Parathyroid adenoma (tissue), 2 donors: Measurements from ENCODE around the gene ARID4B.

Experiments
- H2AFZ ChIP-seq: fragments of 300-600 bp; sonication (generic); one replicate; pipeline ENCODE4 v1.7.0; 2017; ENCODE audit warnings: antibody characterized with exemption, mild to moderate bottlenecking
- H3K27ac ChIP-seq: fragments of 300-600 bp; sonication (generic); one replicate; pipeline ENCODE4 v1.7.0; 2017
- H3K27me3 ChIP-seq: fragments of 300-600 bp; sonication (generic); one replicate; pipeline ENCODE4 v1.7.0; 2017; ENCODE audit warnings: low read length; ENCODE audit not compliant: control insufficient read depth, insufficient read depth
- H3K36me3 ChIP-seq: fragments of 300-600 bp; sonication (generic); one replicate; pipeline ENCODE4 v1.7.0; 2017; ENCODE audit warnings: low read length; ENCODE audit not compliant: control insufficient read depth, insufficient read depth
- H3K4me1 ChIP-seq: fragments of 300-600 bp; sonication (generic); one replicate; pipeline ENCODE4 v1.7.0; 2017; ENCODE audit warnings: control low read depth
- H3K4me2 ChIP-seq: fragments of 300-600 bp; sonication (generic); one replicate; pipeline ENCODE4 v1.7.0; 2017; ENCODE audit warnings: low read length
- H3K4me3 ChIP-seq: fragments of 300-600 bp; sonication (generic); one replicate; pipeline ENCODE4 v1.7.0; 2017; ENCODE audit warnings: low read depth, low read length
- H3K79me2 ChIP-seq: fragments of 300-600 bp; sonication (generic); one replicate; pipeline ENCODE4 v1.7.0; 2017; ENCODE audit warnings: control low read depth
- H3K9ac ChIP-seq: fragments of 300-600 bp; sonication (generic); one replicate; pipeline ENCODE4 v1.7.0; 2017; ENCODE audit warnings: mild to moderate bottlenecking
- H3K9me3 ChIP-seq: fragments of 300-600 bp; sonication (generic); one replicate; pipeline ENCODE4 v1.7.0; 2017; ENCODE audit warnings: low read length; ENCODE audit not compliant: control insufficient read depth
- CTCF ChIP-seq: fragments of 300-600 bp; sonication (generic); IDR thresholded peaks from one replicate; pipeline ENCODE4 v1.7.0; 2017; ENCODE audit warnings: antibody characterized with exemption, mild to moderate bottlenecking
- donor health status: primary hyperparathyroidism.

ARID4B gene

GRCh38 chr1:235351898-235352297 lies 23.9 kb upstream of the ARID4B start:
- Histone ChIP-seq H3K27ac (no peak overlapping the region), H3K36me3 (no peaks in the 10 kb centered on the region), H3K4me1 (no peaks in the 10 kb centered on the region), H3K9me3 (no peaks in the 10 kb centered on the region), H3K79me2 (no peaks in the 10 kb centered on the region), H3K9ac (no peak overlapping the region), H2AFZ (no peak overlapping the region), H3K4me3 (no peak overlapping the region), H3K4me2 (no peak overlapping the region), H3K27me3 (no peaks in the 10 kb centered on the region)
- no peak for TF ChIP-seq CTCF

- TF ChIP-seq CTCF, result no peak
- H3K36me3 ChIP-seq, result no peaks in the 10 kb centered on the region
- no peak overlapping the region for H3K27ac ChIP-seq
Measured at GRCh38 chr1:235351441-235351840, 23.5 kb upstream of the ARID4B start.

DNA sequence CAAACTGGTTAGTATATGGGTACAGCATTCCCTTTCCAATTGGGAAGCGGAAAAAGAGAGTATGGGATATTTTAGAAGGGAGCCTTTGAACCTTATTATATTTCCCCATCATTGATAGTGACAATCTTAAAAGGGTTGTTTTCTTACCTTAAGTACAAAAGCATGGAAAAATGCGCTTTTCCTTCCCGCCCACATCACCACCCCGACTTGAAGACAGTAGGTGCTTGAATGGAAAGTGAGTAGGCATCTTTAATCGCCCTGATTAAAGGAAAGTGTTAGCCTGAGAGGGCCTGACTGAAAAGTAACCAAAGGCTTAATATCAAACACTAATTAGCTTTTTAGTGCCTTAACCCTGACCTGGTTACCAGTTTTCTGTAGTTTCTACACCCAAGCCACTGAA lies 15.7 kb upstream of the ARID4B start:
- H3K79me2 ChIP-seq, result no peaks in the 10 kb centered on the region
- no peaks in the 10 kb centered on the region for H3K36me3 ChIP-seq

More at GRCh38 chr1:235351441-235351840, 23.5 kb upstream of the ARID4B start:
- Histone ChIP-seq H3K4me2 (no peak overlapping the region), H2AFZ (no peak overlapping the region), H3K9me3 (no peaks in the 10 kb centered on the region), H3K79me2 (no peaks in the 10 kb centered on the region), H3K9ac (no peak overlapping the region), H3K4me1 (no peaks in the 10 kb centered on the region), H3K27me3 (no peaks in the 10 kb centered on the region), H3K4me3 (no peak overlapping the region)

DNA sequence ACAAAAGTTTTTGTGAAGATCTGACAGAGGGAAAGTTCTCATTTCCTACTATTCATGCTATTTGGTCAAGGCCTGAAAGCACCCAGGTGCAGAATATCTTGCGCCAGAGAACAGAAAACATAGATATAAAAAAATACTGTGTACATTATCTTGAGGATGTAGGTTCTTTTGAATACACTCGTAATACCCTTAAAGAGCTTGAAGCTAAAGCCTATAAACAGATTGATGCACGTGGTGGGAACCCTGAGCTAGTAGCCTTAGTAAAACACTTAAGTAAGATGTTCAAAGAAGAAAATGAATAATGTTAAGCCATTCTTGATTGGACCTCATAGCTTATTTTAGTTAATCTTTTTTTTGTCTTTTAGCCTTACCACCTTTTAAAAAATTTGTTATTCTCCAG lies 14.5 kb upstream of the ARID4B start:
- H3K36me3 ChIP-seq, result no peaks in the 10 kb centered on the region
- no peak for TF ChIP-seq CTCF
- peaks cover 4% of the 10 kb centered on the region for H3K79me2 ChIP-seq
- H3K27me3 ChIP-seq, result no peaks in the 10 kb centered on the region
- no peak overlapping the region for H3K4me2 ChIP-seq
- no peak overlapping the region for H3K27ac ChIP-seq
- no peak overlapping the region for H2AFZ ChIP-seq
- H3K4me1 ChIP-seq, result no peaks in the 10 kb centered on the region
- H3K4me3 ChIP-seq, result no peak overlapping the region
- H3K9ac ChIP-seq, result no peak overlapping the region
- H3K9me3 ChIP-seq, result no peaks in the 10 kb centered on the region

More for the DNA sequence above, 15.7 kb upstream of the ARID4B start:
- Histone ChIP-seq H3K27me3 (no peaks in the 10 kb centered on the region), H3K9me3 (no peaks in the 10 kb centered on the region), H3K27ac (no peak overlapping the region), H3K4me1 (no peaks in the 10 kb centered on the region), H2AFZ (no peak overlapping the region), H3K4me3 (no peak overlapping the region), H3K4me2 (no peak overlapping the region), H3K9ac (no peak overlapping the region)
- no peak for TF ChIP-seq CTCF

GRCh38 chr1:235342039-235342438 lies 14.1 kb upstream of the ARID4B start:
- Histone ChIP-seq H3K79me2 (peaks cover 4% of the 10 kb centered on the region), H3K4me2 (no peak overlapping the region), H3K36me3 (no peaks in the 10 kb centered on the region), H3K4me1 (no peaks in the 10 kb centered on the region), H3K9me3 (no peaks in the 10 kb centered on the region), H3K27ac (no peak overlapping the region), H2AFZ (no peak overlapping the region), H3K4me3 (no peak overlapping the region), H3K9ac (no peak overlapping the region), H3K27me3 (no peaks in the 10 kb centered on the region)
- no peak for TF ChIP-seq CTCF
